CD14-positive monocyte (primary cell): ENCODE results near the gene GBA3. TPM values are rescaled to one million over a fixed set of nuclear protein-coding genes. Genes with fewer than 3 reads are reported as not detected.
A peak's percentile ranks its signal among the peaks of the same experiment; 100 is the strongest.

Experiments
- DNase-seq, 3 donors: peaks; one replicate each; pipeline ENCODE4 v3.0.0-alpha.2; 2011 to 2022
- H2AFZ ChIP-seq: 2 replicates; pipeline ENCODE4 v1.6.0; 2012; ENCODE audit warnings: mild to moderate bottlenecking, low read depth, low read length, inconsistent platforms; ENCODE audit not compliant: insufficient read depth, poor library complexity, severe bottlenecking
- H3K27ac ChIP-seq, 2 donors: 1 replicate in 1 of 2; 2 replicates in 1 of 2; pipeline ENCODE4 v1.5.1; 2012 to 2013; ENCODE audit warnings: low read length in 2 of 2, control low read depth in 1 of 2, inconsistent platforms in 1 of 2, low read depth in 1 of 2, mild to moderate bottlenecking in 1 of 2
- H3K27me3 ChIP-seq, 2 donors: one replicate each; pipeline versions ENCODE4 v1.6.0 to v1.6.1; 2011 to 2013; ENCODE audit warnings: low read length in 2 of 2; ENCODE audit not compliant: control insufficient read depth in 2 of 2, insufficient read depth in 2 of 2
- H3K36me3 ChIP-seq, 2 donors: replicated peaks in 1 of 2; 1 replicate in 1 of 2; 2 replicates in 1 of 2; pipeline versions ENCODE4 v1.5.1 to v1.6.1; 2012 to 2013; ENCODE audit warnings: low read length in 2 of 2, control low read depth in 1 of 2, inconsistent platforms in 1 of 2, mild to moderate bottlenecking in 1 of 2; ENCODE audit not compliant: insufficient read depth in 2 of 2, control insufficient read depth in 1 of 2
- H3K4me1 ChIP-seq, 2 donors: 1 replicate in 1 of 2; 2 replicates in 1 of 2; pipeline versions ENCODE4 v1.5.1 to v1.6.1; 2012 to 2013; ENCODE audit warnings: low read length in 2 of 2, control low read depth in 1 of 2, inconsistent platforms in 1 of 2, mild to moderate bottlenecking in 1 of 2, moderate library complexity in 1 of 2; ENCODE audit not compliant: insufficient read depth in 2 of 2, control insufficient read depth in 1 of 2
- H3K4me2 ChIP-seq: replicated peaks from 2 replicates; pipeline ENCODE3; 2012; ENCODE audit warnings: low read length, moderate library complexity, mild to moderate bottlenecking; ENCODE audit not compliant: poor library complexity, severe bottlenecking; ENCODE audit errors: extremely low read depth
- H3K4me3 ChIP-seq, 3 experiments: fragments of 200-600 bp in 1 of 3; sonication (generic) in 1 of 3; replicated peaks in 1 of 3; 1 replicate in 2 of 3; 2 replicates in 1 of 3; pipeline ENCODE4 v1.5.1; 2011 to 2013; ENCODE audit warnings: low read length in 3 of 3, mild to moderate bottlenecking in 3 of 3, control low read depth in 2 of 3, low read depth in 2 of 3, inconsistent platforms in 1 of 3, moderate library complexity in 1 of 3
- H3K79me2 ChIP-seq: 2 replicates; pipeline ENCODE4 v1.6.0; 2012; ENCODE audit warnings: mild to moderate bottlenecking, control low read depth, inconsistent platforms, low read length, moderate library complexity; ENCODE audit not compliant: insufficient read depth
- H3K9ac ChIP-seq: 2 replicates; pipeline ENCODE4 v1.6.0; 2017; ENCODE audit warnings: low read length, mild to moderate bottlenecking; ENCODE audit not compliant: insufficient read depth, poor library complexity, severe bottlenecking
- H3K9me3 ChIP-seq, 2 donors: replicated peaks in 1 of 2; 1 replicate in 1 of 2; 2 replicates in 1 of 2; pipeline versions ENCODE4 v1.5.1 to v1.6.1; 2012 to 2013; ENCODE audit warnings: low read length in 2 of 2, control low read depth in 1 of 2; ENCODE audit not compliant: control insufficient read depth in 1 of 2, insufficient read depth in 1 of 2
- H4K20me1 ChIP-seq: 2 replicates; pipeline ENCODE4 v1.6.0; 2012; ENCODE audit warnings: mild to moderate bottlenecking, low read length, control low read depth, moderate library complexity; ENCODE audit not compliant: insufficient read depth
- H3K27ac Mint-ChIP-seq, 7 donors: one replicate each; pipeline ENCODE4 v1.8.0; 2020; ENCODE audit warnings: mild to moderate bottlenecking in 7 of 7, mixed read lengths in 7 of 7, moderate library complexity in 6 of 7, inconsistent platforms in 2 of 7
- H3K27me3 Mint-ChIP-seq, 3 donors: one replicate each; pipeline ENCODE4 v1.8.0; 2021 to 2022; ENCODE audit warnings: low read depth in 3 of 3, mild to moderate bottlenecking in 3 of 3, mixed read lengths in 3 of 3, moderate library complexity in 3 of 3, inconsistent platforms in 1 of 3
- H3K36me3 Mint-ChIP-seq, 2 donors: one replicate each; pipeline ENCODE4 v1.8.0; 2020; ENCODE audit warnings: mixed read lengths in 2 of 2, inconsistent platforms in 1 of 2, mild to moderate bottlenecking in 1 of 2
- H3K4me1 Mint-ChIP-seq: one replicate; pipeline ENCODE4 v1.8.0; 2020; ENCODE audit warnings: mild to moderate bottlenecking, mixed read lengths
- H3K4me3 Mint-ChIP-seq, 2 donors: one replicate each; pipeline ENCODE4 v1.8.0; 2020; ENCODE audit warnings: mild to moderate bottlenecking in 2 of 2, mixed read lengths in 2 of 2, moderate library complexity in 1 of 2
- H3K9me3 Mint-ChIP-seq, 7 donors: one replicate each; pipeline ENCODE4 v1.8.0; 2020 to 2022; ENCODE audit warnings: mixed read lengths in 7 of 7, mild to moderate bottlenecking in 6 of 7, moderate library complexity in 6 of 7, inconsistent platforms in 2 of 7
- WGBS: methylation state at CpG from one replicate; pipeline ENCODE4 v1.1.5; 2013; ENCODE audit warnings: missing lambda C conversion rate; ENCODE audit not compliant: insufficient coverage; 5-methylcytosine and 5-hydroxymethylcytosine counted together
- intact Hi-C, 2 donors: fragments of 100-400 bp; cut with micrococcal nuclease; formaldehyde crosslinking; loops; one replicate each; pipeline versions ENCODE4 v1.15.0 to v1.15.1; 2023
- polyA plus RNA-seq, 3 donors: library from polyadenylated mRNA; depleted of rRNA in 1 of 3; unstranded in 2 of 3; stranded (reverse) in 1 of 3; fragments of 300-500 nt in 2 of 3; fragments of >200 nt in 1 of 3; fragmentation: Illumina TruSeq in 2 of 3; gene quantifications; 1 replicate in 2 of 3; 2 replicates in 1 of 3; pipeline ENCODE4 v1.2.3, GENCODE V29; 2012 to 2021
- TF ChIP-seq, protein P1 (sequence below): fragments of 200-600 bp; IDR thresholded peaks from one replicate; pipeline ENCODE4 v1.8.0; 2022; ENCODE audit warnings: antibody characterized with exemption, mild to moderate bottlenecking

Gene GBA3
- polyA plus RNA-seq, 3 donors = not detected

DNA sequence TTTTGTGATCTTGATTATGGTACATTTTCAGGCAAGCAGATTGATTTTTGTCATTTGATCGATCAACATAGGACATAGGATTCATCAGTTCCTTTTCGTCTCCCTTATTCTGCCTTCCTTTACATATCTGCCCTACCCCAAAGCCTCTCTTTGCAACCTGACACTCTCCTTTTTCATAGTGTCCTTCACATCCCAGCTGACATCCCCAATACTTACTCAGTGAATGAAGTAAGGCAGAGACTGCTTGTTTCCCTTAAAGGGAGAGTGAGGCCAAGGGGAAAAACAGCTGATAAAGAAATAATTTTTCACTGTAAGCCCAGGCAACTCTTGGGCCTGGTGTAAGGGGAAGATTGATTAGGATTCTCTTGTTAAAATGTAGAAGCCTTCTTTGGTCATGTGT lies 69.8 kb downstream of the GBA3 start:
- Histone ChIP-seq H3K27ac (no peak overlapping the region), H3K27me3 (no peaks in the 10 kb centered on the region), H3K36me3 (no peaks in the 10 kb centered on the region), H3K4me1 (peaks cover 0 to 2% of the 10 kb centered on the region in 2 donors), H3K9ac (no peak overlapping the region), H3K9me3 (no peaks in the 10 kb centered on the region), H3K79me2 (no peaks in the 10 kb centered on the region), H3K4me3 (no peak overlapping the region), H2AFZ (no peak overlapping the region), H3K4me2 (no peak overlapping the region), H4K20me1 (no peaks in the 10 kb centered on the region)
- DNase-seq = no peak
- WGBS = 100% methylated on average over 2 of the region's 2 CpGs
- Mint-ChIP-seq H3K27me3 (no peaks in the 10 kb centered on the region), H3K4me3 (no peak overlapping the region), H3K9me3 (peaks cover 0 to 9% (median 4%) of the 10 kb centered on the region in 7 donors), H3K27ac (no peak overlapping the region), H3K36me3 (no peaks in the 10 kb centered on the region), H3K4me1 (no peaks in the 10 kb centered on the region)
- intact Hi-C loops = no loop called here
- TF ChIP-seq, protein P1, sequence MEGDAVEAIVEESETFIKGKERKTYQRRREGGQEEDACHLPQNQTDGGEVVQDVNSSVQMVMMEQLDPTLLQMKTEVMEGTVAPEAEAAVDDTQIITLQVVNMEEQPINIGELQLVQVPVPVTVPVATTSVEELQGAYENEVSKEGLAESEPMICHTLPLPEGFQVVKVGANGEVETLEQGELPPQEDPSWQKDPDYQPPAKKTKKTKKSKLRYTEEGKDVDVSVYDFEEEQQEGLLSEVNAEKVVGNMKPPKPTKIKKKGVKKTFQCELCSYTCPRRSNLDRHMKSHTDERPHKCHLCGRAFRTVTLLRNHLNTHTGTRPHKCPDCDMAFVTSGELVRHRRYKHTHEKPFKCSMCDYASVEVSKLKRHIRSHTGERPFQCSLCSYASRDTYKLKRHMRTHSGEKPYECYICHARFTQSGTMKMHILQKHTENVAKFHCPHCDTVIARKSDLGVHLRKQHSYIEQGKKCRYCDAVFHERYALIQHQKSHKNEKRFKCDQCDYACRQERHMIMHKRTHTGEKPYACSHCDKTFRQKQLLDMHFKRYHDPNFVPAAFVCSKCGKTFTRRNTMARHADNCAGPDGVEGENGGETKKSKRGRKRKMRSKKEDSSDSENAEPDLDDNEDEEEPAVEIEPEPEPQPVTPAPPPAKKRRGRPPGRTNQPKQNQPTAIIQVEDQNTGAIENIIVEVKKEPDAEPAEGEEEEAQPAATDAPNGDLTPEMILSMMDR = no peak

DNA sequence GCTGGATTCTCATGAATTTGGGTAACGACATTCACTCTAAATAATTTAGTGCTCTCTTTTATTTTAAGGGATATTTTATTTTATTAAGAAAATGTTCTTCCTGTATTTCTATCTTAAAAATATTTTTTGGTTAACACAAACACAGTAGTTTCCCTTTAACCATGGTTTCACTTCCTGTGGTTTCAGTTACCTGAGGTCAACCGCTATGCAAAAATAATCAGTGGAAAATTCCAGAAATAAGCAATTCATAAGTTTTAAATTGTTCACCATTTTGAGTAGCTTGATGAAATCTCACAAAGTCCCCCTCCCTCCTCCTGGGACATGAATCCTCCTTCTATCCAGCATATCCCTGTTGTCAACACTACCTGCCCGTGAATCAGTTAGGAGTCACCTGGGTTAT lies 71.4 kb downstream of the GBA3 start:
- Mint-ChIP-seq H3K27ac (no peak overlapping the region), H3K36me3 (no peaks in the 10 kb centered on the region), H3K4me1 (no peaks in the 10 kb centered on the region), H3K4me3 (no peak overlapping the region), H3K9me3 (peaks cover 0 to 10% (median 5%) of the 10 kb centered on the region in 7 donors), H3K27me3 (no peaks in the 10 kb centered on the region)
- TF ChIP-seq, protein P1 = no peak
- no peaks in the 10 kb centered on the region for H4K20me1 ChIP-seq
- H3K4me1 ChIP-seq = peaks cover 0 to 2% of the 10 kb centered on the region in 2 donors
- no peak overlapping the region for H3K4me3 ChIP-seq
- intact Hi-C loops = no loop called here
- H3K9me3 ChIP-seq = no peaks in the 10 kb centered on the region
- H3K9ac ChIP-seq = no peak overlapping the region
- DNase-seq = peak in 1 of 3 donors; percentile 28
- no peaks in the 10 kb centered on the region for H3K36me3 ChIP-seq
- H3K4me2 ChIP-seq = no peak overlapping the region
- WGBS = no CpG with 5 or more reads among the region's 3 CpGs
- H3K79me2 ChIP-seq = no peaks in the 10 kb centered on the region
- H3K27ac ChIP-seq = no peak overlapping the region
- no peak overlapping the region for H2AFZ ChIP-seq
- H3K27me3 ChIP-seq = no peaks in the 10 kb centered on the region
